ENCODE measurements around the gene POLR2L.

- TF ChIP-seq CTCF (IDR thresholded peaks at IDR 0.05) (no peak), POLR2A (IDR thresholded peaks at IDR 0.05) (no peak)
Observed at GRCh38 chr11:849951-850774, 7.8 kb upstream of the POLR2L start.

Data from uterus (tissue), 2 donors.